DMS 273 (cell line): ENCODE results near the gene STOML2.
"Not testable (repeated sequence)": the region's sequence is repeated elsewhere in the genome, so short reads cannot be mapped to it uniquely, and the experiment has no call there.

ENCODE experiments used
- DNase-seq: peaks from one replicate; lab custom pipeline; 2025; ENCODE audit not compliant: unreplicated experiment; lab: John Stamatoyannopoulos, UW

STOML2 gene, protein sequence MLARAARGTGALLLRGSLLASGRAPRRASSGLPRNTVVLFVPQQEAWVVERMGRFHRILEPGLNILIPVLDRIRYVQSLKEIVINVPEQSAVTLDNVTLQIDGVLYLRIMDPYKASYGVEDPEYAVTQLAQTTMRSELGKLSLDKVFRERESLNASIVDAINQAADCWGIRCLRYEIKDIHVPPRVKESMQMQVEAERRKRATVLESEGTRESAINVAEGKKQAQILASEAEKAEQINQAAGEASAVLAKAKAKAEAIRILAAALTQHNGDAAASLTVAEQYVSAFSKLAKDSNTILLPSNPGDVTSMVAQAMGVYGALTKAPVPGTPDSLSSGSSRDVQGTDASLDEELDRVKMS

DNA sequence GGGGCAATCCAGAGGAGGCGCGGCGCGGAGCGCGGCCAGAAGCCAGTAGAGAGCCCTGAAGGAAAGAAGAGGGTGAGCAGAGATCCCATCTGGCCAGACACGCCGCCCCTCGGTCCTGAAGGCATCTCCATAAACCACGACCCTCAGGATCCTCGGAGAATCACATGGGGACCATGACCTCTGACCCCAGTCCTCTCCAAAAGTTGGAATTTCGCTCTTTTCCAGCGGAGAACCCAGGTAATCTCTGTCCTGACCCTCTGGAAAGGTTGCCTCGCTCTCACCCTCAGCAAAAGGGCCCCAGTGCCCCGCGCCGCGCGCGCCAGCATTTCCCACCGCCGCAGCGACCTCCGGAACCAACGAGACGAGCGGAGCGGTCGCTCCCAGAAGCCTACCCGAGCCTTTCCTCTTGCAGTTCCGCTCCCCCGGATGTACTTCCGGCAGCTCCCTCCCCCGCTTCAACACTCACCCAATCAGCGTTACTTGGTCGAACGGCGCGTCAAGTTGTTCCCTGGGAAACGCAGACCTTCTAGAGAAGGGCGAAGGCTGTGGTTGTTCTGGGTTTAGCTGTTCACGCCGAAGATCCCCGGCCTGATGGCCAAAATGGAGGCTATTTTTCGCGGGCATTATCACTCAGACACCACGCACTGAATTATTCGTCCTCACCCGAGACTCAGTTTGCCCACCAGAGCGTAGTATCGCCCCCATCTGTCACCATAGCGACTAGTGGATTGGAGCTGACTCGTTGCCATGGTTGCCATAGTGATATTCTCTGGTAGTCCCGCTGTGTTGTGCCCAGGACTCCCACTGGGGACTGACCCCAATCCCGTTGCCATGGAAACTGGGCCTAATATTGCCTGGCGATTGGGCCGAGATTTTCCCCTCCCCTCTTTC is at the start of gene STOML2:
TSS of gene STOML2 (minus strand) at position 363 of the 891 bp plus-strand sequence. CDS start at position 326, 37 bp downstream.
- DNase-seq, result peak; percentile 98

GRCh38 chr9:35147941-35148563 is 45.1 kb upstream of the STOML2 start:
- not testable (repeated sequence) for DNase-seq

GRCh38 chr9:35142037-35142436 is 39.1 kb upstream of the STOML2 start:
- DNase-seq, result no peak

- DNase-seq, result no peak
These were observed 37.2 kb upstream of the STOML2 start for GRCh38 chr9:35140093-35140492.

GRCh38 chr9:35136866-35137265 is 33.9 kb upstream of the STOML2 start:
- DNase-seq, result no peak

- no peak for DNase-seq
These were observed 33.1 kb upstream of the STOML2 start for GRCh38 chr9:35135988-35136387.

GRCh38 chr9:35134920-35135319 is 32.0 kb upstream of the STOML2 start:
- DNase-seq, result no peak

DNA sequence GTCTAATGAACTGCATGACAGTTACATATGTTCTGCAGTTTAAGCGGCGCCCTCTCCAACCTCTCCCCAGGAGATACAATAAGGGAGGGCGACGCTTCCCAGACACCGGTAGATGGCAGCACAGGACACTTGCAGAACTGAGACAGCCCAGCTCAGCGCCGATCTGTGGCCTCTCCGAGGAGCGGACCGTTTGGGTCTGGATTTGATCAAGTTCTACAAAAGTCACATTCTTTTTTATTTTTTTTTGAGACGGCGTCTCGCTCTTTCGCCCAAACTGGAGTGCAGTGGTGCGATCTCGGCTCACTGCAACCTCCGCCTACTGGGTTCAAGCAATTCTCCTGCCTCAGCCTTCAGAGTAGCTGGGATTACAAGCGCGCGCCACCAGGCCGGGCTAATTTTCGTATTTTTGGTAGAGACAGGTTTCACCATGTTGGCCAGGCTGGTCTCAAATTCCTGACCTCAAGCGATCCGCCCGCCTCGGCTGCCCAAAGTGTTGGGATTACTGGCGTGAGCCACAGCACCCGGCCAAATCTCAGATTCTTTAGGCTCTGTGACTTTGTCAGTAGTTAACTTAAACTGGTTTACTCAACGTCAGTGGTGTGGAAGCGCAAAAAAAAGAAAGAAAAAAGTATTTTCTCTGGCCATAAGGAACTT is 14.1 kb upstream of the STOML2 start:
- peak; percentile 96 for DNase-seq

DNA sequence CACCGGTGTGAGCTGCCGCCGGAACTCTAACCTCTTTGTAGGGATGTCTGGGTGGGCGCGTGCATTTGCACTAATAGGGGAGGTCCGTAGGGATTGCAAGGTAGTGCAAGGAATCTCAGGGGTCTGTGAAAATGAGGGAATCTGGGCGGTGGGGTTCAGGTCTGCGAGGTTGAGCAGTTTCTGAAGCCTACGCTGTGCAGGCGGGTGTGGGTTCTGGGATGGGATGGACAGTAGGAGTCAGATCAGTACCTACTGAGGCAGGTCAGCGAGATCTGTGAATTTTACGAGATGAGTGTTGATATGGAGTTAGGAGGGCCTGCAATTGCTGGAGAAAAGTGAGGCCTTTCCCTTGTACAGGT is 13.6 kb upstream of the STOML2 start:
- no peak for DNase-seq

DNA sequence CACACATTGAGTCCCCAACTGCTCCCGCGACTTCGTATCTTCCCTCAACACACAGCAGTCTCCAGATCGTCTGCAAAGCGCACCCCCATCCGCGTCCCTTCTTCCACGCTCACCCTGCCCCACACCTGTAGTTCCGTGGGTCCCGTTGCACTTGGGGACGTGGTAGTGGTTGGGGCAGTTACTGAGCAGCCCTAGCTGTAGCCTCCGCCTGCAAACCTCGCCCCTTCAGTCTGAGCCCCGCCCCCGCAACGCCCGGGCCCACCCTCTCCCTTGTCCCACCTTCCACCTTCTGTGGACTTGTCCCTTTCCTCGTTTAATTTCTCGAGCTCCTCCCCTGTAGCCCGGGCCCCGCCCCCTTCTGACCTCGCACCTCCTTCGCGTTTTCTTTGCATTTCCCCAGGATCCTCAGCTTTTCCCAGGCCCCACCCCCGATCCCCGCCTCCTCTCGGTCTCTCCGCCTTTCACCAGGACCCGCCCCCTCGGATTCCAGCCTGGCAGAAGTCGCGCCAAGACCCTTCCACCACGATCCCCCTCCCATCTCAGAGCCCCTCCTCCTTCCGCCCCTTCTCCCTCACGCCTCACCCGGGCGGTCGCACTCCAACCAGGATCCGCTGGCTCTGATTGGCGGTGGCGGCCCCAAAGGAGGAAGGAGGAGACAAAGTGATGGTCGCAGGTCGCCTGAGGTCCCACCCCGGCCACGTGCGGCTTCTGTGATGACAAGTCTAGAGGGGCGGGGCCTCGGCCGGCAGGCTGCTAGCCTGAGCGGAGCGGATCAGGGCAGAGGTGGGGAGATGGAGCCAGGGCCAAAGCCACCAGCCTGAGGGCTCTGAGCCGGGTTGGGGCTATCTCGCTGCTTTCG is 13.0 kb upstream of the STOML2 start, which contains the start of gene ATOSB:
TSS of gene ATOSB (minus strand) at position 183 of the 859 bp plus-strand sequence. CDS start 7,588 bp downstream, outside the sequence.
- DNase-seq, result peak; percentile 98

- DNase-seq, result peak; percentile 55
These were observed 12.1 kb upstream of the STOML2 start for GRCh38 chr9:35114840-35115628.

DNA sequence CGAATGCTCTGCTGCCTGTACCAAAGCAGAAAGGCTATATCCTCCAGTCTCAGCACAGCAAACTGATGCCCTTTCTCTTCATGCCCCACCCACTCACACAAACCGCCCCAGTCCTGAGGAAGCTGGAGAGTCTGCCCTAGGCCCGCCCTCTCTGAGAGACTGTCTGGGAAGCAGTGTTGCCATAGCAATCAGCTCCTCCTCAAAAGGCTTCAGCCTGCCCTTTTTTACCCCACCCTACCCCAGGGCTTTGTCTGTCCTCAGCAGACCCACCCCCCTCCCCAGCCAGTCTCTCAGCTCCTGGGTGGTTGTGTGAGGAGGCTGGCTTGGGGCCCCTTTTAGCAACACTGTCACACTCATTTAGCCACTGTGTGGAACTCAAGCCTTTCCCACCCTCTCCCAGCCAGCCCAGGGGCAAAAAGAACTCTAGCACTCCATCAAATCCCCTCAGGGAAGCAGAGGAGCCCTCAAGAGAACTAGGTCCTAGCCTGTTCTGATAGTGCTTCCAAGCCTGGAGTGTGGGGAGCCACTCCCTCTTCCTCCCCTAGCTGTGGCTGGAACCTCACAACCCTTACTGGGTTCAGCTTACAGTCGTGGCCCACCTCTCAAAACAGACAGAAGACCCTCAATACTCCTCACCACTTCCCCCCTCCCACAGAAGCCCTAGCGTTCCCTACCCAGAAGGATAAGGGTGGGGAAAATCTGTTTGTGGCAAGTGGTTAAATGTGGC is 11.3 kb upstream of the STOML2 start:
- peak; percentile 94 for DNase-seq

- no peak for DNase-seq
These were observed 9.5 kb upstream of the STOML2 start for GRCh38 chr9:35112257-35113020.

GRCh38 chr9:35111001-35111933 is 8.3 kb upstream of the STOML2 start:
- peak; percentile 99 for DNase-seq

- peak; percentile 86 for DNase-seq
These were observed 7.4 kb upstream of the STOML2 start for GRCh38 chr9:35110327-35110761.

- no peak for DNase-seq
These were observed 6.1 kb upstream of the STOML2 start for GRCh38 chr9:35108946-35109575.
